NCI-H510A treated with DMSO at 0.1 percent for 48 hours (cell line): ENCODE data around the gene AK1.
A peak's percentile ranks its signal among the peaks of the same experiment; 100 is the strongest.

Experiments used
- DNase-seq: peaks from one replicate; lab custom pipeline; 2025; lab: John Stamatoyannopoulos, UW

Gene AK1

GRCh38 chr9:127908660-127908926 is 31.1 kb upstream of the AK1 start:
- no peak for DNase-seq

GRCh38 chr9:127907867-127908659 is 30.6 kb upstream of the AK1 start:
- DNase-seq = no peak

GRCh38 chr9:127905788-127906191 is 28.3 kb upstream of the AK1 start:
- no peak for DNase-seq

- DNase-seq = no peak
Observed at GRCh38 chr9:127905004-127905728, 27.7 kb upstream of the AK1 start.

GRCh38 chr9:127904561-127905003 is 27.1 kb upstream of the AK1 start:
- DNase-seq = no peak

GRCh38 chr9:127903557-127904475 is 26.3 kb upstream of the AK1 start:
- DNase-seq = peak; percentile 43

- DNase-seq = peak; percentile 30
Observed at GRCh38 chr9:127899128-127899943, 21.9 kb upstream of the AK1 start, which contains the start of gene ST6GALNAC6. Gene ST6GALNAC6 (minus strand): TSS chr9:127899603. CDS start chr9:127897981, 1,622 bp downstream.

GRCh38 chr9:127898433-127899127 is 21.1 kb upstream of the AK1 start:
- no peak for DNase-seq

GRCh38 chr9:127897193-127897692 is 19.8 kb upstream of the AK1 start:
- no peak for DNase-seq

GRCh38 chr9:127896395-127897192 is 19.1 kb upstream of the AK1 start:
- no peak for DNase-seq

GRCh38 chr9:127895811-127896210 is 18.3 kb upstream of the AK1 start:
- no peak for DNase-seq

GRCh38 chr9:127893392-127893791 is 15.9 kb upstream of the AK1 start:
- DNase-seq = no peak

- no peak for DNase-seq
Observed at GRCh38 chr9:127892831-127893230, 15.4 kb upstream of the AK1 start.

- DNase-seq = no peak
Observed at GRCh38 chr9:127890053-127890452, 12.6 kb upstream of the AK1 start.

- DNase-seq = no peak
Observed at GRCh38 chr9:127887792-127888191, 10.3 kb upstream of the AK1 start.

GRCh38 chr9:127886401-127886972 is 9.0 kb upstream of the AK1 start:
- DNase-seq = no peak

- DNase-seq = no peak
Observed at GRCh38 chr9:127885508-127886281, 8.2 kb upstream of the AK1 start.

GRCh38 chr9:127884976-127885490 is 7.6 kb upstream of the AK1 start:
- DNase-seq = no peak
